Sigmoid colon (tissue), 7 donors: ENCODE results near the gene CBFA2T3. TPM values are rescaled to one million over a fixed set of nuclear protein-coding genes. Genes with fewer than 3 reads are reported as not detected.

Experiments used
- DNase-seq: peaks from one replicate; pipeline ENCODE4 v3.0.0-alpha.2; 2019
- H3K27ac ChIP-seq, 4 donors: fragments of 200-600 bp; sonication (generic); one replicate each; pipeline ENCODE4 v1.5.1; 2016 to 2019; ENCODE audit warnings: mild to moderate bottlenecking in 1 of 4
- H3K27me3 ChIP-seq, 3 donors: fragments of 200-600 bp; sonication (generic); one replicate each; pipeline ENCODE4 v1.5.1; 2019; ENCODE audit warnings: mild to moderate bottlenecking in 1 of 3
- H3K36me3 ChIP-seq, 4 donors: fragments of 200-600 bp; sonication (generic); one replicate each; pipeline ENCODE4 v1.5.1; 2016 to 2019
- H3K4me1 ChIP-seq, 4 donors: fragments of 200-600 bp; sonication (generic); one replicate each; pipeline ENCODE4 v1.5.1; 2017 to 2019
- H3K4me3 ChIP-seq, 4 donors: fragments of 200-600 bp; sonication (generic); one replicate each; pipeline ENCODE4 v1.5.1; 2017 to 2019; ENCODE audit warnings: mild to moderate bottlenecking in 2 of 4, moderate library complexity in 1 of 4
- H3K9me3 ChIP-seq, 4 donors: fragments of 200-600 bp in 3 of 4; sonication (generic) in 3 of 4; one replicate each; pipeline versions ENCODE4 v1.5.1 to v1.6.1; 2013 to 2019
- CTCF ChIP-seq, 4 experiments: fragments of 450-650 bp in 3 of 4; fragments of 200-600 bp in 1 of 4; IDR thresholded peaks; one replicate each; pipeline ENCODE4 v1.5.1; 2016 to 2019; ENCODE audit warnings: antibody characterized with exemption in 4 of 4, mild to moderate bottlenecking in 3 of 4, moderate library complexity in 2 of 4
- EP300 ChIP-seq, 4 donors: sonication (generic); formaldehyde crosslinking; IDR thresholded peaks; one replicate each; pipeline ENCODE4 v1.6.1; 2017; ENCODE audit warnings: antibody characterized with exemption in 4 of 4
- POLR2A ChIP-seq, 2 donors: fragments of 450-650 bp; IDR thresholded peaks; one replicate each; pipeline ENCODE4 v1.6.1; 2016; ENCODE audit warnings: antibody characterized with exemption in 2 of 2, mild to moderate bottlenecking in 2 of 2, moderate library complexity in 2 of 2
- POLR2AphosphoS5 ChIP-seq, 4 donors: sonication (generic); formaldehyde crosslinking; IDR thresholded peaks; one replicate each; pipeline ENCODE4 v1.6.1; 2017; ENCODE audit warnings: antibody characterized with exemption in 4 of 4
- WGBS, 2 donors: extraction: QIAGEN DNeasy Blood & Tissue Kit; methylation state at CpG; one replicate each; pipeline ENCODE4 v1.1.7; 2013; 5-methylcytosine and 5-hydroxymethylcytosine counted together
- intact Hi-C: fragments of 100-400 bp; cut with DNase I; formaldehyde crosslinking; loops from one replicate; pipeline ENCODE4 v1.15.1; 2023
- polyA plus RNA-seq, 3 donors: library from polyadenylated mRNA; stranded (reverse); fragments of 200-250 nt; gene quantifications; one replicate each; pipeline ENCODE4 v1.2.3, GENCODE V29; 2013
- total RNA-seq, 4 donors: library from RNA; depleted of rRNA; stranded (reverse); fragments of >200 nt; gene quantifications; one replicate each; pipeline ENCODE4 v1.1.0, GENCODE V29; 2016
- donor health status: healthy with polysubstance abuse.
- donor health status: Bipolar disorder and iron deficiency.
- donor health status: healthy.

The CBFA2T3 gene
- total and polyA plus RNA-seq, 7 donors, result 0.95 to 26.8 (median 4.3) TPM

GRCh38 chr16:88941913-88942909 is 34.8 kb downstream of the CBFA2T3 start:
- peaks cover 24 to 88% (median 52%) of the 10 kb centered on the region in 3 donors for H3K27me3 ChIP-seq
- DNase-seq, result no peak
- H3K4me1 ChIP-seq, result peaks cover 0 to 35% (median 26%) of the 10 kb centered on the region in 4 donors
- no peaks in the 10 kb centered on the region for H3K36me3 ChIP-seq
- H3K4me3 ChIP-seq, result peak overlapping the region in 3 of 4 donors; percentile 47 to 56 (median 54)
- WGBS, 2 donors, result 19 to 24% methylated on average over 54 of the region's 54 CpGs
- H3K27ac ChIP-seq, result no peak overlapping the region
- TF ChIP-seq POLR2A (IDR thresholded peaks at IDR 0.05), result no peak
- peak in 3 of 4 experiments; percentile 28 to 76 (median 31) for TF ChIP-seq CTCF (IDR thresholded peaks at IDR 0.05)
- TF ChIP-seq POLR2AphosphoS5 (IDR thresholded peaks at IDR 0.05), result no peak
- no peak for TF ChIP-seq EP300 (IDR thresholded peaks at IDR 0.05)
- intact Hi-C loops, result loop anchor here (1.0 to 5.0 kb wide), 3 partner anchors 130 to 273 kb away; partner anchors contain the start of gene APRT
- no peaks in the 10 kb centered on the region for H3K9me3 ChIP-seq

GRCh38 chr16:88940862-88941817 is 35.9 kb downstream of the CBFA2T3 start:
- 1% methylated on average over 151 to 152 of the region's 152 CpGs for WGBS, 2 donors
- TF ChIP-seq EP300 (IDR thresholded peaks at IDR 0.05) (no peak), POLR2A (IDR thresholded peaks at IDR 0.05) (no peak), POLR2AphosphoS5 (IDR thresholded peaks at IDR 0.05) (no peak), CTCF (IDR thresholded peaks at IDR 0.05) (no peak)
- H3K4me3 ChIP-seq, result peak overlapping the region; percentile 28 to 56 (median 50)
- peak overlapping the region; percentile 48 to 72 (median 52) for H3K27ac ChIP-seq
- intact Hi-C loops, result loop anchor here (5.0 kb wide), 1 partner anchor 129 kb away; the partner anchor contains the start of gene APRT
- no peaks in the 10 kb centered on the region for H3K36me3 ChIP-seq
- no peak for DNase-seq
- H3K4me1 ChIP-seq, result peaks cover 0 to 46% (median 36%) of the 10 kb centered on the region in 4 donors
- H3K27me3 ChIP-seq, result peaks cover 24 to 89% (median 53%) of the 10 kb centered on the region in 3 donors
- no peaks in the 10 kb centered on the region for H3K9me3 ChIP-seq

GRCh38 chr16:88939972-88940861 is 36.8 kb downstream of the CBFA2T3 start:
- Histone ChIP-seq H3K4me1 (peaks cover 0 to 51% (median 40%) of the 10 kb centered on the region in 4 donors), H3K27ac (peak overlapping the region; percentile 48 to 72 (median 52)), H3K27me3 (peaks cover 24 to 90% (median 63%) of the 10 kb centered on the region in 3 donors), H3K36me3 (no peaks in the 10 kb centered on the region), H3K4me3 (peak overlapping the region; percentile 28 to 56 (median 50)), H3K9me3 (no peaks in the 10 kb centered on the region)
- TF ChIP-seq EP300 (IDR thresholded peaks at IDR 0.05) (no peak), POLR2A (IDR thresholded peaks at IDR 0.05) (no peak), CTCF (IDR thresholded peaks at IDR 0.05) (no peak), POLR2AphosphoS5 (IDR thresholded peaks at IDR 0.05) (peak in 1 of 4 donors; percentile 11)
- intact Hi-C loops, result loop anchor here (5.0 kb wide), 2 partner anchors 128 to 152 kb away; partner anchors contain the start of genes ACSF3 and APRT
- DNase-seq, result no peak
- WGBS, 2 donors, result 2 to 4% methylated on average over 73 of the region's 73 CpGs
